GM10266 (cell line): ENCODE measurements around the gene NR5A2.

Experiments
- DNase-seq: peaks from one replicate; pipeline ENCODE4 v3.0.0; 2012; ENCODE audit errors: extremely low spot score
- CTCF ChIP-seq: IDR thresholded peaks from 2 replicates; pipeline ENCODE4 v1.5.1; 2012; ENCODE audit warnings: mild to moderate bottlenecking, low read depth; ENCODE audit not compliant: control insufficient read depth, insufficient read depth; ENCODE audit errors: missing control alignments

NR5A2 gene

GRCh38 chr1:200081151-200081968 lies 53.9 kb downstream of the NR5A2 start:
- no peak for DNase-seq
- TF ChIP-seq CTCF = no peak

GRCh38 chr1:200081969-200082245 lies 54.4 kb downstream of the NR5A2 start:
- TF ChIP-seq CTCF = no peak
- no peak for DNase-seq

- no peak for TF ChIP-seq CTCF
- no peak for DNase-seq
Observed at GRCh38 chr1:200082329-200082728, 54.8 kb downstream of the NR5A2 start.

- no peak for DNase-seq
Observed at GRCh38 chr1:200090252-200091159, 63.0 kb downstream of the NR5A2 start.

GRCh38 chr1:200095057-200095577 lies 67.6 kb downstream of the NR5A2 start:
- no peak for TF ChIP-seq CTCF
- no peak for DNase-seq

More at GRCh38 chr1:200090252-200091159, 63.0 kb downstream of the NR5A2 start:
- peak; percentile 34 for TF ChIP-seq CTCF

GRCh38 chr1:200096774-200097173 lies 69.3 kb downstream of the NR5A2 start:
- no peak for DNase-seq
- no peak for TF ChIP-seq CTCF

GRCh38 chr1:200099040-200099439 lies 71.5 kb downstream of the NR5A2 start:
- no peak for TF ChIP-seq CTCF
- DNase-seq = no peak
